SH-SY5Y (cell line): Measurements from ENCODE around the gene ITPR2.

Source experiments
- GATA2 ChIP-seq: IDR thresholded peaks from 2 replicates; pipeline ENCODE4 v1.6.1; 2011; ENCODE audit warnings: mild to moderate bottlenecking, low read depth, low read length
- GATA3 ChIP-seq: IDR thresholded peaks from 2 replicates; pipeline ENCODE4 v1.6.1; 2011; ENCODE audit warnings: low read depth, mild to moderate bottlenecking, low read length, moderate library complexity

The ITPR2 gene

DNA sequence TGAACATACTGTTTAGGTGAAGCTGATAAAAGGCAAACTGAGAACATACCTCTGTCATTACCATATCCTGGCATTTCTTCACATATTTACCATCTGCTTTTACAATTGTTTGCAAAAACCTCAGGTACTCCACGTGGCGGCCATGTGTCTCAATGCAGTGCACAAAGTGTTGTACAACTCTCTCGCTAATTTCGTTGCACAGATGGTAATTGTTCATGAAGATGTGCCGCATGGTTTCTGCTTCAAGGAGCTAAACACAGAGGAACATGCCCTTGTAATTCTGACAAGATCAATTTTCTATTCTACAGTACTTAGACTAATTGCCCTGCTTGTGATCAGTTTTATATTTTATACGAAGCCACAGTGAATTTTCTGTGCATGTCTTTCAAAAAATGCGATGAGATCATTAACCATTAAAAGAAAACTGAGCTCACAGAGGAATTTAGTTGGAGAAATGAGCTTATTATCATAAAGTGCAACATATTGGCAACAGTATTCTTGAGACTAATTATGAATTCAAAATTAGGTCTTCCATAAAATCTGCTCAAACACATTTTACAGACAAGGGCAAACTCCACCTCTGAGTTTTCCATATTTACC is 233.8 kb downstream of the ITPR2 start:
- no peak for TF ChIP-seq GATA2
- no peak for TF ChIP-seq GATA3

- TF ChIP-seq GATA2 (no peak), GATA3 (no peak)
Observed at GRCh38 chr12:26595806-26596205, 237.2 kb downstream of the ITPR2 start.

- TF ChIP-seq GATA2 (peak; percentile 71; the same call in 1 of the 2 replicates), GATA3 (peak; percentile 65)
Observed at GRCh38 chr12:26580619-26581018, 252.4 kb downstream of the ITPR2 start.

- TF ChIP-seq GATA3 (no peak), GATA2 (no peak)
Observed at GRCh38 chr12:26576266-26576665, 256.7 kb downstream of the ITPR2 start.

DNA sequence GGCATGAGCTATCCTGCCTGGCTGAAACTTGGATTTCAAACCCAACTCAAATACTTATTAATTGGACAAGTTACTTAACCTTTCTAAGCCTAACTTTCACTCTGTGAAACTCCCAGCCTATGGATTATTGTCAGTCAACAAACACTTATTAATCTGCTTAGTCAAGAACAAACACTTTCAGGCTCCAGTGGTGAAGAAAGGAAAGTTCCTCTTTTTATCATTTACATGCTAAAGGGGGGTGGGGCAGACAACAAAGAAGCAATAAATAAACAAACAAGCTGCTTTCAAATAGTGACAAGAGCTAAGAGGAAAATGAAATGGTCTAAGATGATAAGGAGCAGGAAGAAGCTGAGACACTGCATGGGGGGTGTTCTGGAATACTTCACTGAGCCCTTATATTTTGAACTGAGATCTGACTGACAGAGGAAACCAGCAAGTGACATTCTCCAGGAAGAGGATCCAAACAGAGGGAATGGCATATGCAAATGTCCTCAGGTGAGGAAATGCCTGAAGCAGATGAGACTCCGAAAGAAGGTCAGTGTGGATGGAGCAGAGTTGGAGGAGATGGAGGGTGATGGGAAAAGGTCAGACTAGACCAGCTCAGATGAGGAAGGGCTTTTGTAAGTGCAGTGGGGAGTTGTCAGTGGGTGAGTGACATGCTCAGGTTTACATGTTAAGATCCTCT is 259.6 kb downstream of the ITPR2 start:
- no peak for TF ChIP-seq GATA3
- no peak for TF ChIP-seq GATA2

GRCh38 chr12:26572137-26572536 is 260.9 kb downstream of the ITPR2 start:
- TF ChIP-seq GATA2 (no peak), GATA3 (no peak)

DNA sequence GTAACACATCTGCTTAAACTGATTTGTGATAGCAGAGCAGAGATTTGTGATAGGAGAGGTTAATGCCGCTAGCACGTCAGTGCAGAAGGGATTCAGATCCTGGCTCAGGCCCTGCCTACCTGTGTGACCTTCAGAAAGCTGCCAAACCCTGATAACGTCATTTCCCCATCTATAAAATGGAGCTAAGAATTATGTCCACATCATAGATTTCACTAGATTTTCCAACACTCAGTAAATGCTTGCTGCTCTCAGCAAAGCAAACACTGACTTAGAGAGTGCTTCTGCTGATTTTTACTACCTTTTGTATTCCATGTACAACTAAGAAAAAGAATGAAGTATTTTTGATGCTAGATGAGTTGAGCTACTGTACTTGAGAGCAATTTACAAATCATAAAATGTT is 261.4 kb downstream of the ITPR2 start:
- TF ChIP-seq GATA2 (no peak), GATA3 (no peak)

GRCh38 chr12:26567126-26567525 is 265.9 kb downstream of the ITPR2 start:
- TF ChIP-seq GATA2 (no peak), GATA3 (no peak)

DNA sequence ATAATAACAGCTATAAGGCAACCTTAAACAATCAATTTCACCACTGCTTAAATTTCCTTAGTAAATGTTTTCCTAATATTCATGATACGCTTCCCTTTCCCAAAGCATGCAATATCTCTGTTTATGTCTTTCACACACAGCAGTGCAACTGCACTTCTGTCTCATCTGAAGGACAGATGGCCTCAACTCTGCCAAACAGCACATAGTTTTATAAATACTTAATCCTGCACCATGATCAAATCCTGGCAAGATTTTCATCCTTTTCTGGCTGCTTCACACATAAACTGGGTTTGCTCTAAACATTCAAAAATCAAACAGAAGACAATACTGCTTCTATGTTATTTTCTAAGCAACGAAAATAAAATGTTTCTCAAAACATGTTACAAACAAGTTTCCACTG is 266.3 kb downstream of the ITPR2 start:
- TF ChIP-seq GATA2 (no peak), GATA3 (no peak)

GRCh38 chr12:26566186-26566585 is 266.8 kb downstream of the ITPR2 start:
- TF ChIP-seq GATA2 (no peak), GATA3 (no peak)

DNA sequence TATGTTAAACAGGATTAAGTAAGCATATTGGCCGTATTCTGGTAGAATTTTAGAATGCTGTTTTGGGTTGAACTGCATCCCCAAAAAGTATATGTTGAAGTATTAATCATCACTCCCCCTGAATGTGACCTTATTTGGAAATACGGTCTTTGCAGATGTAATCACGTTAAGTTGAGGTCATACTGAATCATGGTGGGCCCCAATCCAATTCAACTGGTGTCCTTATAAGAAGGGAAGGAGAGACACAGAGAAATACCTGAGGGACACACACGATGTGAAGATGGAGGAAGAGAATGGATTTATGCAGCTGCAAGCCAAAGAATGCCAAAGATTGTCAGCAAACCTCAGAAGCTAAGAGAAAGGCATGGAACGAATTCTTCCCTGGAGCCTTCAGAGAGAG is 268.6 kb downstream of the ITPR2 start:
- no peak for TF ChIP-seq GATA2
- TF ChIP-seq GATA3 = no peak

DNA sequence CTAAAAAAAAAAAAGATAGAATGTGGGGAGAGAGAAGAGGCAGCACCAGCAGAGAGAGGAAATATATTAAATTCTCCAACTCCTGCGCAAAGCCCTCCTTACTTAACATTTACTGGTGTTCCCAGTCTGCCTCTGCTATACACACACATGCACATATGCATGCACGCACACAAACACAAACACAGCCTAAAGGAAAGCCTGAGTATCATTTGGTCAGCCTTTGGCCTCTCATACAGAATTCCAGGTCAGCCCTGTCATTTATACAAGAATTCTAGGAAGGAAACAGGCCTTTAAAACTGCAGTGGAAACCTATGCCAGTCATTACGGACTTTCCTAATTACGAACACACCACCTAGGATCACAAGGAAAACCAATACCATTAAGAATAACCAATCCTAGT is 269.4 kb downstream of the ITPR2 start:
- no peak for TF ChIP-seq GATA2
- no peak for TF ChIP-seq GATA3

DNA sequence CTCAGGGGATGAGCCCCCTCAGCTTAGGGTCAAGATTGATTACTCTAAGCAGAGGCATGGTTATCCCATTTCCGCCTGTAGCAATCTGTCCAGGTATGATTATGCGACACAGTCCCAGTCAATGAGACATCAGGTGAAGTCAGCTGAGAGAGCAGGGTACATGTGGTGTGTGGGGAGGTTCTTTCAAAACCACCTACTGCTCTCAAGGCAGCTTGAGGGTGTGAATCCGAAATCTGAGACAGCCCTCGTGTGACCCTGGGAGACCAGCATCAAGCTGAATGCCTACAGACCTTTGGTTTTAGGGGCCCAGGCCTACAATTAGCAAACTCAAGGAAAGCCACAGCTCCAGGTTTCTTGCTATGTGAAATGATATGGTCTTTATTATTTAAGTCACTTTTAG is 275.7 kb downstream of the ITPR2 start:
- TF ChIP-seq GATA3 (no peak), GATA2 (no peak)

DNA sequence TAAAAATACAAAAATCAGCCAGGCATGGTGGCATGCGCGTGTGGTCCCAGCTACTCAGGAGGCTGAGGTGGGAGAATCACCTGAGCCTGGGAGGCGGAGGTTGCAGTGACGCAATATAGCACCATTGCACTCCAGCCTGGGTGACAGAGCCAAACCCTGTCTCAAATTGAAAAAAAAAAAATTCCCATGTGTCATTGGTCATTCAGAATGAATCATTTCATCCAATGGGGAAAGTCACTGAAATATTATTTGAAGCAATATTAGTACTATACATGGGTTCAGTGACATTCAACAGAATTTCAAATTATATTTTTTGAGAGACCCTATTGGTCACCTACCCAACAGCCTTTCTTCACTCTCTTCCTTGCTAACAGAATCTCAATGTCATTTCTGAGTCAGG is 276.1 kb downstream of the ITPR2 start:
- TF ChIP-seq GATA2 = no peak
- TF ChIP-seq GATA3 = no peak

DNA sequence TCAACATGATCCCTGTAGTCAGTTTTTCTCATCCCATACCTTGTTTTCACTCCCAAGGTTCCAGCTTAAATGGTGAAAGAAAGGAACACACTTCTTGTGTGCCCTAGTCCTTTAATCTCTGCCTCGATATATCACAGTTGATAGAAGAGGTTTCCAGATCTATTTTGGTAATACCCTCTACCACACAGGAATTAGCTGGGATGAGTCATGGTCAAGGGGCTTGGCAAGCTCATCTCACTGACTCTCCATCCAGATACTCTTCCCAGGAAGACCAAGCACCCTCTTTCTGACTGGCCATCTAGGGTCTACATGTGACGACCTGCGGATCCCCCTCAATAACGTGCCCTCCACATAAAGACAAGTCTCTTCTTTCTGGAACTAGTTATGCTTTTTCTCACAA is 277.9 kb downstream of the ITPR2 start:
- TF ChIP-seq GATA3 (no peak), GATA2 (no peak)
